ENCODE data around the gene PLCB3. TPM values are rescaled to one million over a fixed set of nuclear protein-coding genes. Genes with fewer than 3 reads are reported as not detected.

PLCB3 gene
- total RNA-seq, 1 experiment from 2014 or later: 69.0 TPM

DNA sequence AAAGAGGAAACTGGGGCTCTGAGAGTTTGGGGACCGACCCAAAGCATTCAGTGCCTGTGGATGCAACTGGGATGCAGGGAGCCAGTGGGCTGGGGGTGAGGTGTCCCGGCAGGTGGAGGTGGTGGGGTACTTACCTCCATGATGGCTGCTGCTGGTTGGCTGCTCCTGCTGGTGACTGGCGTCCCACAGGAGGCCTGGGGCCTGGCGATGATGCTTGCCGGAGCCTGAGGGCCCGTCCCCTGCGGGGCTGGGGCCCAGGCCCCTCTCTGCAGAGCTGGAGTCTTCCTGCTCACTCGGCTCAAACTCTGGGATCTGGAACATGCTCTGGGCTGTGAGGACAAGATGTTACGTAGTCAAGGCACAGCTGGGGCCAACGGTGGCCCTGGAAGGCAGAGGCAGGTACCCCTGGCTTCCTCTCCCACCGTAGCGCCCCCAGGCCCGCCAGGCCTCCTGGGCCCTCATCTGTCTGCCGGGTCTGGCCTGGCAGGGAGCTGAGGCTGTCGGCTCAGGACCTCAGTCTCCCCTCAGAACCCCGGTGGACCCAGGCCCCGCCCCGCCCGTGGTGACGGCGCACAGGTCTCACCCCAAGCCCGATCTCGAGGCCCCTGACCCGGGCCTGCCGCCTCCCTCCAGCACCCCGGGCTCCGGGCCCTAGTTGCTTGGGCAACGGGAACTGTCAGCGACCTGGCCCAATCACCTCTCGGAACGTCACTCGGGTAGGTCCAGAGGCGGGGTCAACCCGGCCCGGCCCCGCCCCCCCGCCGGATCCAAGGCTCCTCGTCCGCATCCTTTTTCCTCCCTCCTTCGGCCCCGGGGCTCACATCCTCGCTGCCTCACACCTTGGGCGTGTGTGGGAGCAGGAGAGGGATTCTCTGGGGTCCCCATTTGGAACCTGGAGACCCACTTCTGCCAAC, 33.0 kb downstream of the PLCB3 start, which contains the start of gene BAD:
BAD (minus strand) TSS at position 618 of the 914 bp plus-strand sequence; CDS start at position 321, 297 bp downstream.
- no peaks in the 10 kb centered on the region for H3K9me2 ChIP-seq (replicated peaks; ENCODE audit: low read length)
- CTCF ChIA-PET: interaction anchor here (1.0 to 1.1 kb wide), 2 partner anchors 8 to 17 kb away, joined by 3 to 5 read pairs; no protein-coding TSS in a partner anchor
- no peaks in the 10 kb centered on the region for H3F3A ChIP-seq (ENCODE audit: low read length, unreplicated experiment)
- no peaks in the 10 kb centered on the region for H3K27me3 ChIP-seq (ENCODE audit: low read length)
- BruUV-seq (replicated peaks): TSS peak; percentile 67
- no peaks in the 10 kb centered on the region for H3K9me3 ChIP-seq (ENCODE audit: low read length)
- peaks cover 28% of the 10 kb centered on the region for H3K79me2 ChIP-seq (ENCODE audit: low read length)
- POLR2A ChIA-PET (ENCODE audit: unreplicated experiment): no interaction called here
- no peak for TF ChIP-seq EZH2phosphoT487 (IDR thresholded peaks at IDR 0.05; ENCODE audit: borderline replicate concordance, low read length)
- no peak for TF ChIP-seq EZH2 (IDR thresholded peaks at IDR 0.05; ENCODE audit: low read length, unreplicated experiment)
- TF ChIP-seq, protein P1, sequence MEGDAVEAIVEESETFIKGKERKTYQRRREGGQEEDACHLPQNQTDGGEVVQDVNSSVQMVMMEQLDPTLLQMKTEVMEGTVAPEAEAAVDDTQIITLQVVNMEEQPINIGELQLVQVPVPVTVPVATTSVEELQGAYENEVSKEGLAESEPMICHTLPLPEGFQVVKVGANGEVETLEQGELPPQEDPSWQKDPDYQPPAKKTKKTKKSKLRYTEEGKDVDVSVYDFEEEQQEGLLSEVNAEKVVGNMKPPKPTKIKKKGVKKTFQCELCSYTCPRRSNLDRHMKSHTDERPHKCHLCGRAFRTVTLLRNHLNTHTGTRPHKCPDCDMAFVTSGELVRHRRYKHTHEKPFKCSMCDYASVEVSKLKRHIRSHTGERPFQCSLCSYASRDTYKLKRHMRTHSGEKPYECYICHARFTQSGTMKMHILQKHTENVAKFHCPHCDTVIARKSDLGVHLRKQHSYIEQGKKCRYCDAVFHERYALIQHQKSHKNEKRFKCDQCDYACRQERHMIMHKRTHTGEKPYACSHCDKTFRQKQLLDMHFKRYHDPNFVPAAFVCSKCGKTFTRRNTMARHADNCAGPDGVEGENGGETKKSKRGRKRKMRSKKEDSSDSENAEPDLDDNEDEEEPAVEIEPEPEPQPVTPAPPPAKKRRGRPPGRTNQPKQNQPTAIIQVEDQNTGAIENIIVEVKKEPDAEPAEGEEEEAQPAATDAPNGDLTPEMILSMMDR (conservative IDR thresholded peaks at IDR 0.05; ENCODE audit: low read depth, low read length): no peak
- peak within 1 kb of the TSS; percentile 75 for H3K9ac ChIP-seq (ENCODE audit: low read length)
- intact Hi-C loops (cut with micrococcal nuclease): loop anchor here (2.0 kb wide), 2 partner anchors 14 to 16 kb away; partner anchors contain the start of gene CATSPERZ
- H3K36me3 ChIP-seq (ENCODE audit: low read depth, low read length): no peaks in the 10 kb centered on the region; the same call in 1 of the 2 replicates
- peak within 1 kb of the TSS; percentile 73 for H3K4me3 ChIP-seq (ENCODE audit: low read length)
- peaks cover 18% of the 10 kb centered on the region for H3K4me1 ChIP-seq (ENCODE audit: insufficient read depth, low read length)
- H3K4me2 ChIP-seq (ENCODE audit: low read length): peak within 1 kb of the TSS; percentile 90
- ATAC-seq: peak; percentile 89
- peak within 1 kb of the TSS; percentile 88 for H2AFZ ChIP-seq (ENCODE audit: low read length)
- H4K20me1 ChIP-seq (ENCODE audit: low read length): no peaks in the 10 kb centered on the region
- DNase-seq: peak; percentile 97
- peak within 1 kb of the TSS; percentile 62 for H3K27ac ChIP-seq (ENCODE audit: low read length)

DNA sequence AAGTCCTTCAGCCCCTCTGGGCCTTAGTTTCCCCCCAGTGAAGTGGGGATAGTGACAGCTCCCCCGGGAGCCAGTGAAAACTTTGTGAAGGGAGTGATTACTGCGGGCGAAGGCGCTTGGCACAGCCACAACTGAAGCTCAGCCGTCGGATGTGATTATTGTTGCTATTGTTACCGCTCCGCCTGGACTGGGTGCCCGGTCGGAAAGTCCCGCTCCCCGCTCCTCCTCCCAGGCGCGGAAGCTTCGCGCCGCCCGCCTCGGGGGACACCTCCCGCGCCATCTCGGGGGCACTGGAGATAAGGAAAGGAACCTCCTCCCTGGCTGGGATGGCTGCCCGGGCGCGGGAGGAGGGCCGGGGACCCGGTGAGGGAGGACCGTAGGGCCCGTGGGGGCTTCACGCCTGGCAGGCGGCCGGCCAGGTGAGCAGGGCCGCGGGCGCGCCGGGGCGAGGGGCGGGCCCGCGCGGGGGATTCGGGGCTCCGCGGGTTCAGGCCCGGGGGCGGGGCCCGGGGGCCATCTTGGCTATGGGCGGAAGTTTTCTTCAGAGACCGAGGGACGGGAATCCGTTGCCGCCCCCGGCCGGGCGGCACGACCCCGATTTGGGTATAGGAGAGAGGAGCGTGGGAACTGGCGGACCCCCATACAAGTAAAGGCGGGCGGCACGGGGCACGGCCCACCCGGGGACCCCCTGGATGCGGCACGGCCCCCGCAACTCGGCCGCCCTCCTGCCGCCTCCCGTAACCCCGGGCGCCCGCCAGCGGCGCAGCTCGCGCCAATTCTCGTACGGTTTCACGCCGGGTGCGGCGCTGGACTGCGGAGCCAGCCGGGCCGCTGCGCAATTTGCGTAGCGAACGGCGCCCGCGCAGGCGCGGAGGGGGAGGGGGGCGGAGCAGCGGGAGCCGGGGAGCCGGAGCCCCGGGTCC, 33.9 kb downstream of the PLCB3 start, which contains the start of gene GPR137:
GPR137 (plus strand) TSS at position 887 of the 923 bp plus-strand sequence. CDS start 677 bp downstream, outside the sequence.
- TF ChIP-seq EZH2phosphoT487 (IDR thresholded peaks at IDR 0.05; ENCODE audit: borderline replicate concordance, low read length): no peak
- TF ChIP-seq, protein P1 (conservative IDR thresholded peaks at IDR 0.05; ENCODE audit: low read depth, low read length): no peak
- no peak for TF ChIP-seq EZH2 (IDR thresholded peaks at IDR 0.05; ENCODE audit: low read length, unreplicated experiment)
- intact Hi-C loops (cut with micrococcal nuclease): loop anchor here (2.0 kb wide), 2 partner anchors 14 to 16 kb away; partner anchors contain the start of gene CATSPERZ
- H3K4me1 ChIP-seq (ENCODE audit: insufficient read depth, low read length): peaks cover 18% of the 10 kb centered on the region
- DNase-seq (peak; percentile 79), ATAC-seq (peak; percentile 47)
- H2AFZ ChIP-seq (ENCODE audit: low read length): peak within 1 kb of the TSS; percentile 88
- peak within 1 kb of the TSS; percentile 73 for H3K4me3 ChIP-seq (ENCODE audit: low read length)
- H3K27me3 ChIP-seq (ENCODE audit: low read length): no peaks in the 10 kb centered on the region
- H3K36me3 ChIP-seq (ENCODE audit: low read depth, low read length): no peaks in the 10 kb centered on the region
- CTCF ChIA-PET: interaction anchor here (1.0 to 1.1 kb wide), 2 partner anchors 9 to 33 kb away, joined by 3 read pairs; no protein-coding TSS in a partner anchor
- H3K27ac ChIP-seq (ENCODE audit: low read length): peak within 1 kb of the TSS; percentile 62
- POLR2A ChIA-PET (ENCODE audit: unreplicated experiment): no interaction called here
- no peaks in the 10 kb centered on the region for H4K20me1 ChIP-seq (ENCODE audit: low read length)
- TSS peak; percentile 91 for BruUV-seq (replicated peaks)
- H3K9ac ChIP-seq (ENCODE audit: low read length): peak within 1 kb of the TSS; percentile 75
- H3K9me3 ChIP-seq (ENCODE audit: low read length): no peaks in the 10 kb centered on the region
- peak within 1 kb of the TSS; percentile 90 for H3K4me2 ChIP-seq (ENCODE audit: low read length)
- H3F3A ChIP-seq (ENCODE audit: low read length, unreplicated experiment): no peaks in the 10 kb centered on the region
- peaks cover 28% of the 10 kb centered on the region for H3K79me2 ChIP-seq (ENCODE audit: low read length)
- no peaks in the 10 kb centered on the region for H3K9me2 ChIP-seq (replicated peaks; ENCODE audit: low read length)
